Right lobe of liver (tissue), 4 donors: ENCODE data around the gene ZNF765.

Experiments
- POLR2A ChIP-seq: fragments of 450-650 bp; IDR thresholded peaks from one replicate; pipeline ENCODE4 v1.6.1; 2017; ENCODE audit warnings: antibody characterized with exemption, mild to moderate bottlenecking
- TF ChIP-seq, protein P1 (sequence below), 4 donors: fragments of 200-600 bp in 3 of 4; fragments of 450-650 bp in 1 of 4; IDR thresholded peaks; one replicate each; pipeline versions ENCODE4 v1.5.1 to v1.8.0; 2016 to 2022; ENCODE audit warnings: antibody characterized with exemption in 4 of 4, mild to moderate bottlenecking in 2 of 4
- donor health status: DM: no; HTN: no; CAD: no.
- donor health status: DM: no; HTN: no; CAD: no.
- donor health status: DM: no; HTN: yes; CAD: no.

GRCh38 chr19:53455828-53456227 is 60.9 kb downstream of the ZNF765 start:
- TF ChIP-seq, protein P1, sequence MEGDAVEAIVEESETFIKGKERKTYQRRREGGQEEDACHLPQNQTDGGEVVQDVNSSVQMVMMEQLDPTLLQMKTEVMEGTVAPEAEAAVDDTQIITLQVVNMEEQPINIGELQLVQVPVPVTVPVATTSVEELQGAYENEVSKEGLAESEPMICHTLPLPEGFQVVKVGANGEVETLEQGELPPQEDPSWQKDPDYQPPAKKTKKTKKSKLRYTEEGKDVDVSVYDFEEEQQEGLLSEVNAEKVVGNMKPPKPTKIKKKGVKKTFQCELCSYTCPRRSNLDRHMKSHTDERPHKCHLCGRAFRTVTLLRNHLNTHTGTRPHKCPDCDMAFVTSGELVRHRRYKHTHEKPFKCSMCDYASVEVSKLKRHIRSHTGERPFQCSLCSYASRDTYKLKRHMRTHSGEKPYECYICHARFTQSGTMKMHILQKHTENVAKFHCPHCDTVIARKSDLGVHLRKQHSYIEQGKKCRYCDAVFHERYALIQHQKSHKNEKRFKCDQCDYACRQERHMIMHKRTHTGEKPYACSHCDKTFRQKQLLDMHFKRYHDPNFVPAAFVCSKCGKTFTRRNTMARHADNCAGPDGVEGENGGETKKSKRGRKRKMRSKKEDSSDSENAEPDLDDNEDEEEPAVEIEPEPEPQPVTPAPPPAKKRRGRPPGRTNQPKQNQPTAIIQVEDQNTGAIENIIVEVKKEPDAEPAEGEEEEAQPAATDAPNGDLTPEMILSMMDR (IDR thresholded peaks at IDR 0.05): no peak
- no peak for TF ChIP-seq POLR2A
